GM23338 (cell line): ENCODE data around the gene GAS2.

Experiments used
- REST ChIP-seq: IDR thresholded peaks from one replicate; pipeline ENCODE4 v1.6.1; 2018; ENCODE audit warnings: antibody characterized with exemption; ENCODE audit not compliant: unreplicated experiment
- TF ChIP-seq, protein P1 (sequence below), 2 experiments: fragments of 200-600 bp in 1 of 2; sonication (generic) in 1 of 2; conservative IDR thresholded peaks; 2 replicates each; pipeline versions ENCODE4 v1.5.1 to v1.6.1; 2016 to 2017; ENCODE audit warnings: antibody characterized with exemption in 2 of 2, low read depth in 2 of 2, mild to moderate bottlenecking in 2 of 2, moderate library complexity in 1 of 2

DNA sequence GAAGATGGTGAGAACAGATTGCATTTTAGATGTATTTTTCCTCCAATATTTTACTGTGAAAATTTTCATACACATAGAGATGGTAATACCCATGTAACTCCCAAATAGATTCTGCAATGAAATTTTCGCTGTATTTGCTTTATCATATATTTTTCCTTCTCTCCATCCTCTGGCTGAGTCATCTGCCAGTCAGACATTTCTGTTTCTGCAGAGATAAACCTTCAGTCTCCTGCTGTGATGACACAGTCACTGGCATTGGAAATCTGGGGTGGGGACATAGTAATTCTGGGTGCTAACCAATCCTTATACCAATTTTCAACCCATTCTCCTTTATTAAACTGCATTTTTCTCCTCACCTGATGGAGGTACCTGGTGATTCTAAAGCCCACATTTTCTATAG, 129.5 kb downstream of the GAS2 start:
- TF ChIP-seq, protein P1, sequence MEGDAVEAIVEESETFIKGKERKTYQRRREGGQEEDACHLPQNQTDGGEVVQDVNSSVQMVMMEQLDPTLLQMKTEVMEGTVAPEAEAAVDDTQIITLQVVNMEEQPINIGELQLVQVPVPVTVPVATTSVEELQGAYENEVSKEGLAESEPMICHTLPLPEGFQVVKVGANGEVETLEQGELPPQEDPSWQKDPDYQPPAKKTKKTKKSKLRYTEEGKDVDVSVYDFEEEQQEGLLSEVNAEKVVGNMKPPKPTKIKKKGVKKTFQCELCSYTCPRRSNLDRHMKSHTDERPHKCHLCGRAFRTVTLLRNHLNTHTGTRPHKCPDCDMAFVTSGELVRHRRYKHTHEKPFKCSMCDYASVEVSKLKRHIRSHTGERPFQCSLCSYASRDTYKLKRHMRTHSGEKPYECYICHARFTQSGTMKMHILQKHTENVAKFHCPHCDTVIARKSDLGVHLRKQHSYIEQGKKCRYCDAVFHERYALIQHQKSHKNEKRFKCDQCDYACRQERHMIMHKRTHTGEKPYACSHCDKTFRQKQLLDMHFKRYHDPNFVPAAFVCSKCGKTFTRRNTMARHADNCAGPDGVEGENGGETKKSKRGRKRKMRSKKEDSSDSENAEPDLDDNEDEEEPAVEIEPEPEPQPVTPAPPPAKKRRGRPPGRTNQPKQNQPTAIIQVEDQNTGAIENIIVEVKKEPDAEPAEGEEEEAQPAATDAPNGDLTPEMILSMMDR (conservative IDR thresholded peaks at IDR 0.05; ENCODE audit: low read depth in 2 of 2) = no peak
- no peak for TF ChIP-seq REST
